GM18507 (cell line): ENCODE data around the gene TRPM5.
"Not testable (repeated sequence)": the region's sequence is repeated elsewhere in the genome, so short reads cannot be mapped to it uniquely, and the experiment has no call there.

Experiments
- DNase-seq: peaks from one replicate; pipeline ENCODE4 v3.0.0; 2011; ENCODE audit warnings: low read depth; ENCODE audit not compliant: insufficient read length; ENCODE audit errors: extremely low spot score
- FAIRE-seq: peaks from 2 replicates; lab custom pipeline; 2011; peaks lifted over from hg19 to GRCh38; lab: Jason Lieb, UNC

The TRPM5 gene

GRCh38 chr11:2443881-2444820 lies at the start of gene TRPM5:
Gene TRPM5, minus strand, starts transcription at chr11:2444514. Its CDS starts 21,478 bp downstream, at chr11:2423036.
- FAIRE-seq, result no peak

DNA sequence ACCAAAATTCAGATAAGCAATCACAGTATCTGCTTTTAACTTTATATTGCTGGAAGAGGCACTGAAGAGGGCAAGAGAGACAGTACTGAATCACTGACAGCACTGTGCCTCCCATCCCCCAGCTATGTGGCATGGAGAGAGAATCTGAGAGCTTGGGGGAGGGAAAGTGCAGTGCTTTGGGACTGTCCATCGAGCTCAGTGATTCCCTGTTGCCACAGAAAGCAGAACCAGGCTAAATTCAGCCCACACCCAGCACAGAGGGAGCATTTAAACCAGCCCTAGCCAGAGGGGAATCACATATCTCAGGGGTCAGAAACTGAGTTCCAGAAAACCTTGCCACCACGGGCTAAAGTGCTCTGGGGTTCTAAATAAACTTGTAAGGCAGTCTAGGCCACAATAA lies 44.8 kb upstream of the TRPM5 start:
- FAIRE-seq, result no peak
- DNase-seq, result no peak

More at GRCh38 chr11:2443881-2444820, at the start of gene TRPM5:
- DNase-seq, result no peak

DNA sequence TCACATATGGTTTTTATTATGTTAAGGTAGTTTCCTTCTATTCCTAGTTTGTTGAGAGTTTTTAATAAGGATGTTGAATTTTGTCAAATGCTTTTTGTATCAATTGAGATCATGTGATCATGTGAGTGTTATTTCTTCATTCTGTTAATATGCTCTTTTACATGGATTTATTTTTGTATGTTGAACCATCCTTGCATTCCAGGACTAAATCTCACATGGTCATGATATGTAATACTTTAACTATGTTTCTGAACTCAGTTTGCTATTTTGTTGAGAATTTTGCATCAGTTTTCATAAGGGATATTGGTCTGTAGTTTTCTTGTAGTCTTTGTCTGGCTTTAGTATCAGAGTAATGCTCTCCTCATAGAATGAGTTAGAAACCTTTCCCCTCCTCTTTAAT lies 43.7 kb upstream of the TRPM5 start:
- DNase-seq, result no peak
- no peak for FAIRE-seq

- no peak for FAIRE-seq
- no peak for DNase-seq
Observed at GRCh38 chr11:2484576-2485125, 40.3 kb upstream of the TRPM5 start.

DNA sequence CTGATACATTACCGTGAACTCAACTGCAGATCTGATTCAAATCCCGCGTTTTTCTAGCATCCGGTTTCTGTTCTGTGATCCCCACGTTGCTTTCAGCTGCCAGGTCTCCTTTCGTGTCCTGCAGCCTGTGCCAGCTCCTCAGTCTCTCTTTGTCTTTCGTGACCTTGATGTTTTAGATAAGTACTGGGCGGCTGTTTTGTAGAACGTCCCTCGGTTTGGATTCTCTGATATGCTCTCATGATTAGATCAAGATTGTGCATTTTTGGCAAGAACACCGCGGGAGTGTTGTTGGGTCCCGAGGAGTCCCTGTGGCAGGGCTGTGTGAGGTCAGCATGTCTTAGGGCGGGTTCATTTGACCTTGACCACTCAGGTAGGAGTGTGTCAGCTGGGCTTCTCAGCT lies 39.1 kb upstream of the TRPM5 start:
- DNase-seq (no peak), FAIRE-seq (no peak)

DNA sequence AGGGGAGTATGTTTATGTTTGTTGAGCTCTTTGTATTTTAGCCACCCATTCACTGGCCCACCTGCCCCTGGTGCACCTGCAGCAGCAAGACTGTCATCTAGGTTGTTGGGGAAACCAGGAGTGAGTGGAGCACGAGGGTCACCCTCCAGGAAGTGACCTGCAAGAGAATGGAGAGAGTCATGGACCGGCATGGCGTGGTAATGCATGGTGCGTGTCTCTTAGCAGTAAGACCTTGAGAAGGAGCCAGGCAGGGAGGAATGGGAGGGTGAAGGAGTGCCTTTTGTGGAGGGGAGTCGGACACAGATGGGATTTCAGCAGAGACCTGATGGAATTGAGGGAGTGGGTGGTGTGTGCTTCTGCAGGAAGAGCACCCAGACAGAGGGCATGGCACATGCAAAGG lies 38.4 kb upstream of the TRPM5 start:
- DNase-seq (no peak), FAIRE-seq (no peak)

DNA sequence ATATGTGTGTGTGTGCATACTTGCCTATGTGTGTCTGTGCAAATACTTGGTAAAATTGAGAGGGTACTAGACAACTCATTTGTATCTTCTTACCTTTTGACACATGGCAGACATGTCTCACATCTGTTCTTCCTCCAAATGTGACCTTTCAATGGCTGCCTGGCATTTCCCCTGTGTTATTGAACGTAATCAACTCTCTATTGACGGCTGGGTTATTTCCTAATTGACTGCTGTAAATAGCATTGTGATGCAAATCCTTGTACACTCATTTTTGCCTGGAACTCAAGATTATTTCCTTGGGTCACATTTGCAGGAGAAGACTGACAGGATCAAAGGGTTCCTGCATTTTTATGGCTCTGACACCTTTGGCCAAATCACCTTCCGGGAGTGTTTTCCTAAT lies 37.9 kb upstream of the TRPM5 start:
- FAIRE-seq, result no peak
- DNase-seq, result no peak

GRCh38 chr11:2481253-2481652 lies 36.9 kb upstream of the TRPM5 start:
- FAIRE-seq (no peak), DNase-seq (no peak)

- no peak for DNase-seq
- no peak for FAIRE-seq
Observed at GRCh38 chr11:2480874-2481220, 36.5 kb upstream of the TRPM5 start.

GRCh38 chr11:2480067-2480873 lies 36.0 kb upstream of the TRPM5 start:
- FAIRE-seq, DNase-seq: not testable (repeated sequence)

GRCh38 chr11:2477936-2478335 lies 33.6 kb upstream of the TRPM5 start:
- no peak for FAIRE-seq
- DNase-seq, result no peak

- FAIRE-seq (no peak), DNase-seq (no peak)
Observed at GRCh38 chr11:2477254-2477653, 32.9 kb upstream of the TRPM5 start.

GRCh38 chr11:2475136-2475918 lies 31.0 kb upstream of the TRPM5 start:
- FAIRE-seq, result no peak
- no peak for DNase-seq

- DNase-seq, result no peak
- no peak for FAIRE-seq
Observed at GRCh38 chr11:2474059-2474901, 30.0 kb upstream of the TRPM5 start.

DNA sequence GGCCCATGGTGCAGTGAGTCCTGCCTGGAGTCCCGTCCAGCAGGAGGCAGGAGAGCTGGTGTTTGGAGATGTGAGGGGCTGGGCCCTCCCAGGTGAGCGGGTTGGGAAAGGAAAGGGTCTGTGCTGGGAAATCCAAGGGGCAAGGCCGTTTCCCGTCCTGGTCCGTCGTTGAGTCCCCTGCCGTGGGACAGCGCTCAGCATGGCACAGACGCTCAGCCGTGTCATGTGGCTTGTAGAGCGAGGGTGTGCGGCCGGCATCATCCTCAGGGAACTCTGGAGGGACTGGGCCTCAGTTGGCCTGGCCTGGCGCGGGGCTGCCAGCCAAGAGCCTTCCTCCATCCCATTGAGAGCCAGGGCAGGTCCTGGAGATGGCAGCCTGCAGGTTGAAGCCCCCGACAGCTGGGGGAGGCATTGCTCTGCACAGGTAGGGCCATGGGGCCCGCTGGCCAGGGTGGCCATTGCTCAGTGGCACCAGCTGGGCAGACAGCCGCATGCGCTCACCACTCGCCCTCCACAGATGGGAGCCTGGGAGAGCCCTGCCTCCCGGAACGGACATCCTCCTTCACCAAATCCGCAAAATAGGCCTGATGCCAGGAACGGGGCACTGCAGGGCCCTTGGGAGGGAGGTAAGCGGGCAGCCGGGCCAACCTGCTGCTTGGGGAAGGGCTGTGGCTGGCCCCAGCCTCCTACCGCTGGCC lies 29.2 kb upstream of the TRPM5 start:
- DNase-seq, result no peak
- FAIRE-seq, result no peak

GRCh38 chr11:2472428-2473186 lies 28.3 kb upstream of the TRPM5 start:
- DNase-seq, result no peak
- FAIRE-seq, result no peak

GRCh38 chr11:2471804-2472096 lies 27.4 kb upstream of the TRPM5 start:
- no peak for FAIRE-seq

More at GRCh38 chr11:2471804-2472096, 27.4 kb upstream of the TRPM5 start:
- no peak for DNase-seq
